ENCODE measurements around the gene KITLG. TPM values are rescaled to one million over a fixed set of nuclear protein-coding genes. Genes with fewer than 3 reads are reported as not detected.

Gene KITLG, protein sequence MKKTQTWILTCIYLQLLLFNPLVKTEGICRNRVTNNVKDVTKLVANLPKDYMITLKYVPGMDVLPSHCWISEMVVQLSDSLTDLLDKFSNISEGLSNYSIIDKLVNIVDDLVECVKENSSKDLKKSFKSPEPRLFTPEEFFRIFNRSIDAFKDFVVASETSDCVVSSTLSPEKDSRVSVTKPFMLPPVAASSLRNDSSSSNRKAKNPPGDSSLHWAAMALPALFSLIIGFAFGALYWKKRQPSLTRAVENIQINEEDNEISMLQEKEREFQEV
- total RNA-seq, result under 1 TPM; 0.10 to 0.12 TPM

DNA sequence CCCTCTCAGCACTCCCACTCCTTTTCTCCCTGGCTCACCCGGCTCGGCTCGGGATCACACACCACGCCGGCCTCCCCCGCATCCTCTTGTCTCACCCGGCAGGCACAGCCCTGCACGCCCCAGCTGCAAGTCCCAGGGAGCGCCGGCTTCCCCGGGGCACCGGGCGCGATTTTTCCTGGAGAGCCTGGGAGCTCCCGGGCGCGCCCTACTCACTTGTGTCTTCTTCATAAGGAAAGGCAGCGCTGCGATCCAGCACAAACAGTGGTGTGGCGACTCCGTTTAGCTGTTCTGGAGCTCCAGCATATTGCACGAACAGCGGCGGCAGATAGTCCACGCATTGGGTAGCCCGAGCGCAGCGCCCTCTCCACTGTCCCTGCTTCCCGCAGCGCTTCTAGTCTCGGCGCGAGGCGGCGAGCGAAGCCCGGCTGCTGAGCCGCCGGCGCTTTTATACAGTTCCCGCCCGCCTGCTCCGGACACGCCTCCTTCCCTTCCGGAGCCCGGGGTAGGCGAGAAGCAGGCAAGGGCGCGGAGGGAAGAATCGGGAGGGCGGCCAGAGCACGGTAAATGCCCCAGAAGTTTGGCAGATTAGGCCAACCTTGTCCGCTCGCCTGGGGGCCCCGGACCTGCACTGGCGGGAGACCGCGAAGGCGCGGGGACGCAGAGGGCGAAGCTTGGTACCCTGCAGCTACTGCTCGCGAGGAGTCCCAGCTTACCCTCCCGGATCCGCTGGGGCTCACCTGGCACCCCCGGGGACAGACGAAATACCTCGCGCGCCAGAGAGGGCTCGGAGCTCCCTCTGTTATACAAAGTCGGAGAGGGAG lies at the start of gene KITLG:
TSS of gene KITLG (minus strand) at position 421 of the 821 bp plus-strand sequence. CDS start at position 228, 193 bp downstream.

